Stimulated activated CD4-positive, alpha-beta T cell treated with anti-CD3 and anti-CD28 coated beads, Interleukin-4, amount 100 ng/mL, for 1 hour (primary cell): ENCODE results near the gene GEMIN4.

Experiments used
- DNase-seq: peaks from one replicate; pipeline ENCODE4 v3.0.0-alpha.2; 2020

The GEMIN4 gene

DNA sequence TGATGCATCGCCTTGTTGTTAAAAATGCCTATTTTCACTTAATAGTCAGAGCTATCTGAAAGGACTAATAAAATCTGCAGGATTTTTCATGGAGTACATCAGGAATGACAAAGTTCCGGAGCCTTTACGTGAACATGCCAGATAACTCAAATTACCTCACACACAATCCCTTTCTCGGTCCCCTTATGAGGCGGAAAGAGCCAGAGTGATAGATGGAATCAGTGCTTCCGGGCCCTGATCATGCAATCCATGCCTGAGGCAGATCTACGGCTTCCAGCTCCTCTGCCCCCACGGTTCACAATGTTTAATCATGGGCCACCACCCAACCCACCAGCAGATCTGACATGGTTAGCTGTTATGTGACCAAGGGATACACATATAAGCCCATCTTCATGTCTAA, 54.4 kb downstream of the GEMIN4 start:
- DNase-seq, result no peak

- DNase-seq, result no peak
Observed at GRCh38 chr17:696369-696768, 55.7 kb downstream of the GEMIN4 start.
